Stomach smooth muscle (tissue), 2 donors: ENCODE data around the gene SFRP4.

Experiments used
- H3K27ac ChIP-seq: one replicate; pipeline ENCODE4 v1.7.0; 2013; ENCODE audit warnings: mild to moderate bottlenecking, low read length, inconsistent platforms
- H3K27me3 ChIP-seq, 2 donors: one replicate each; pipeline ENCODE4 v1.7.0; 2013; ENCODE audit warnings: low read length in 2 of 2; ENCODE audit not compliant: insufficient read depth in 2 of 2, control insufficient read depth in 1 of 2
- H3K36me3 ChIP-seq, 2 donors: one replicate each; pipeline ENCODE4 v1.7.0; 2013; ENCODE audit warnings: low read length in 2 of 2; ENCODE audit not compliant: control insufficient read depth in 2 of 2, insufficient read depth in 2 of 2
- H3K4me1 ChIP-seq: one replicate; pipeline ENCODE4 v1.7.0; 2013; ENCODE audit warnings: low read length; ENCODE audit not compliant: control insufficient read depth, insufficient read depth
- H3K4me3 ChIP-seq, 2 donors: one replicate each; pipeline ENCODE4 v1.7.0; 2013; ENCODE audit warnings: low read length in 2 of 2
- H3K9ac ChIP-seq, 2 donors: one replicate each; pipeline ENCODE4 v1.7.0; 2013; ENCODE audit warnings: low read length in 2 of 2, mild to moderate bottlenecking in 1 of 2
- H3K9me3 ChIP-seq, 2 donors: one replicate each; pipeline ENCODE4 v1.7.0; 2013; ENCODE audit warnings: low read length in 2 of 2; ENCODE audit not compliant: control insufficient read depth in 2 of 2
- donor health status: healthy.
- donor health status: Pancreatic carcinoma.

SFRP4 gene

DNA sequence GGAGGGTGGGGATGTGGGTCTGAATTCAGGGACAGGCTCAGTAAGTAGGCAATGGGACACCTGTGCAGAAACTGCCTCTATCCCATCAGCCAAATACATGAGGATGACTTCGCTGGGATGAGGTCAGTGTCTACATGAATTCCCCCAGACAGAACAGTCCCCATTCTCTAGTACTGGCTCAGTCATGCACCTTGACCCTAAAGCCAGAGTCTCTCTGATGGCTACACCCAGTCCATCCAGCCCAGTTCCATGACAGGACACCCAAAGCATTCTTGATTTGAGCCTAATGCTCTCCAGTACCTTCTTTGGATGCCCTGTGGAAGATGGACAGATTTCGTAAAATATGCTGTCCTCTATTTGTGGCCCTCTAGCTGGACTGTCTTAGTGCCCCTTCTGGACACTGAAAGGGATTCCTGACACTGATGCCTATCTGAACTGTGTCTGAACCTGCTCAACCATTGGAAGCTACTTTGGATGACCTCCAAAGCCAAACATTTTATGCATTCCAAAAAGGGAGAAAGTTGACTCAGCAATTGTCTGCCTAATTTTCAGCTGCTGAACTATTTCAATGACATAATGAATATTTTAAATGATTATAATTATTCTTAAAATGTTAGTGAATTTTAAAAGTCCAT, 14.6 kb downstream of the SFRP4 start:
- H3K36me3 ChIP-seq = no peaks in the 10 kb centered on the region
- no peak overlapping the region for H3K9ac ChIP-seq
- no peak overlapping the region for H3K27ac ChIP-seq
- H3K27me3 ChIP-seq = no peaks in the 10 kb centered on the region
- peaks cover 6% of the 10 kb centered on the region for H3K4me1 ChIP-seq
- no peaks in the 10 kb centered on the region for H3K9me3 ChIP-seq
- H3K4me3 ChIP-seq = no peak overlapping the region

DNA sequence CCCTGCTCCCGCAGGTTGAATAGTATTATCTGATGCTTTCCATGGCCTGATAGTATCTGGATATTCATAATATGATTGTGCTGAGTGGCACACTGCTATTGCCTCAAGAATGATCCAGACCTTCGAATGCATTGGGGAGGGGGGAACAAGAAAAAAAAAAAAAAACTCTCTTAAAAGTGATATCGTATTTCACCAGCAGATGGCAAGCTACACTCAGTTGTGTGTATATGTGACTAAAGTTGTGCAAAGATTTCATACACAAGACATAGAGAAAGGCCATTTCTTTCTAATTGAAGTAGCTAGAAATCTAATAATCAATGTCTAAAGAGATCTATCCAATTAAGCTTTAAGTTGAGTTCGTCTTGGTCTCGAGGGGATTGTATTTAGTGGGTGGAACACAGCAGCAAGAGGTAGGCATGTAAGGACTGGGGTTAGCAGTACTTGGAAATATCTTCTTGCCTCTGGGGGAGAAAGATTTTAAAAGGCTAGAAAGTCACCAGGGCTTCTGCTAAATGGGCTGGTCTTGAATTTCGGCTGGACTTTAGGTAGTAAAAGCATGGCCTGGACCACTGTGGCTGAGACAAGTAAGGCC, 15.3 kb downstream of the SFRP4 start:
- no peak overlapping the region for H3K27ac ChIP-seq
- no peaks in the 10 kb centered on the region for H3K27me3 ChIP-seq

DNA sequence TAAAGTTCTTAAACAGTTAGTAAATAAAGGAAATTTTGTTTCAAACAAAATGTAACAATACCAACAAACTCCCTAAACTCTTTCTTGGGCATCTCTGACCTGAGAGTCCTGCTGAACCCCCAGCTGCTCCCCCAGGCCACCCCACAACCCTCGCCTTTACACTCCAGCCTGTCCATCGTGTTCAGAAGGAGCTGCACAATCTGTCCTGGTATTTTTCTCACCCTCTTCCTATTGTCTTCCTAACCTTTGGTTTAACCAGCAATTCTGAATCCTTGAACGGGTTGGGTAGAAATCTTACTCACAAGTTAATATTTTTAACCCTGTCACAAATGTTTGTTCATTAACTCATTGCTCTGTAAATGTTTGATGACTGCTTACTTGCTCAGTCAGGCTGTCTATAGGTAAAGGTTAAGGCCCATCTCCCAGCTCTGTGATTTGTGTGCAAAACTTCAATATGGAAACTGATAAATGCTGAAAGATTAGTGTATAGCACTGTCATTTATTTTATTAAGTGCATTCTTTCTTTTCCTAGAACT, 16.8 kb downstream of the SFRP4 start:
- no peak overlapping the region for H3K4me3 ChIP-seq
- H3K27me3 ChIP-seq = no peaks in the 10 kb centered on the region
- no peak overlapping the region for H3K9ac ChIP-seq
- H3K9me3 ChIP-seq = no peaks in the 10 kb centered on the region
- H3K36me3 ChIP-seq = no peaks in the 10 kb centered on the region
- H3K4me1 ChIP-seq = peaks cover 6% of the 10 kb centered on the region
- H3K27ac ChIP-seq = no peak overlapping the region

More for the DNA sequence above, 15.3 kb downstream of the SFRP4 start:
- Histone ChIP-seq H3K9me3 (no peaks in the 10 kb centered on the region), H3K4me3 (no peak overlapping the region), H3K36me3 (no peaks in the 10 kb centered on the region), H3K4me1 (peaks cover 6% of the 10 kb centered on the region), H3K9ac (no peak overlapping the region)

DNA sequence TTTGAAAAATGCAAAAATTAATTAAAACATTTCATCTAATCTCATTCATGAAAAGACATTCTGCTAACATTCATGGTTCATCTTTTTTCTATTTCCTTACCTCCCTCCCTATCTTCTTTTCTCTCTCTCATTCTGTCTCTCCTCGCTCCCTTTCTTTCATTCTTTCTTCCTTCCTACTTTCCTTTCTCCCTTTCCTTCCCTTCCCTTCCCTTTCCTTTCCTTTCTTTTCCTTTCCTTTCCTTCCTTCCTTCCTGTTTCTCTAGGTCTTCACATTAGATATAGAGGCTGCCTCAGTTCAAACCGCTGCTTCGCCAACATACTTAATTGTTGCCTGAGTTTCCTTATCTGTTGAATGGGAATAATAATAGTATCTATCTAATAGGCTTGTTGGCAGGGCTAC, 21.9 kb downstream of the SFRP4 start:
- Histone ChIP-seq H3K4me1 (no peaks in the 10 kb centered on the region), H3K9me3 (no peaks in the 10 kb centered on the region), H3K27me3 (no peaks in the 10 kb centered on the region), H3K36me3 (no peaks in the 10 kb centered on the region), H3K9ac (no peak overlapping the region), H3K27ac (no peak overlapping the region), H3K4me3 (no peak overlapping the region)

DNA sequence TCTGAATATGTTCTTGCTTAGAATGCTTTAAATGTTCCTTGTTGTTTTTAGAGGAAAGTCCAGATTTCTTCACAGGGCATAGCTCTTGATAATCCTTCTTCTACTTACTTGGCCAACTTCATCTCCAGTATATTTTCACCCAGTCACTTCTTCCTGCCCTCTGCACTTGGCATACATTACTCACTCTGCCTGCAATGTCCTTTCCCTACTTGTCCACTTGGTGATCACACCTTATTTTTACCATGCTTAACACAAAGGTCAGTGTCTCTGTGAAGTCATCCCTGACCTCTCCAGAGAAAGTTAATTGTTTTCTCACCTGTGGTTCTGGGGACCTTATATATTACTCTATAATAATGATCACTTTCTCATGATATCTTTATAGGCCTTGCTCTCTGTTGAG, 23.3 kb downstream of the SFRP4 start:
- Histone ChIP-seq H3K9ac (no peak overlapping the region), H3K27ac (no peak overlapping the region), H3K4me3 (no peak overlapping the region), H3K27me3 (no peaks in the 10 kb centered on the region), H3K36me3 (no peaks in the 10 kb centered on the region), H3K9me3 (no peaks in the 10 kb centered on the region), H3K4me1 (no peaks in the 10 kb centered on the region)

DNA sequence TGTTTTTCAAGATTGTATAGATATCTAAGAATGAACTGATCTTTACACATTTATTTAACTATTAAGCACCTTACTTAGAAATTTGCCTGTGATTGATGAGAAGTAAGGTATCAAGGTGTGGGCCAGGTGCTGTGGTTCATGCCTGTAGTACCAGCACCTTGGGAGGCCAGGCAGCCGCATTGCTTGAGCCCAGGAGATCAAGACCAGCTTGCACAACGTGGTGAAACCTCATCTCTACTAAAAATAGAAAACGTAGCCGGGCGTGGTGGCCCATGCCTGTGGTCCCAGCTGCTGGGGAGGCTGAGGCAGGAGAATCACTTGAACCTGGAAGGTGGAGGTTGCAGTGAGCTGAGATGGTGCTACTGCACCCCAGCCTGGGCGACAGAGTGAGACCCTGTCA, 34.5 kb downstream of the SFRP4 start:
- no peaks in the 10 kb centered on the region for H3K27me3 ChIP-seq
- H3K27ac ChIP-seq = no peak overlapping the region
- no peaks in the 10 kb centered on the region for H3K4me1 ChIP-seq
- no peak overlapping the region for H3K9ac ChIP-seq
- H3K4me3 ChIP-seq = no peak overlapping the region
- H3K36me3 ChIP-seq = no peaks in the 10 kb centered on the region
- no peaks in the 10 kb centered on the region for H3K9me3 ChIP-seq
